Naive thymus-derived CD8-positive, alpha-beta T cell (primary cell): Measurements from ENCODE around the gene EHBP1. TPM values are rescaled to one million over a fixed set of nuclear protein-coding genes. Genes with fewer than 3 reads are reported as not detected.

Source experiments
- ATAC-seq, 2 donors: fragments of 150-1000 bp; cut with Tn5 transposase in 1 of 2; sonication (Bioruptor Pico), chemical (Tn5 transposase) in 1 of 2; 1 replicate in 1 of 2; 2 replicates in 1 of 2; pipeline ENCODE4 v1.10.0; 2021; ENCODE audit warnings: mild to moderate bottlenecking in 2 of 2, moderate library complexity in 2 of 2
- POLR2A ChIA-PET: fragments of 350-600 bp; sonication (Branson Sonifier 250); formaldehyde crosslinking; loops from one replicate; lab custom pipeline; 2021; ENCODE audit warnings: antibody characterized with exemption; lab: Charles Lee
- DNase-seq, 10 donors: peaks; one replicate each; pipeline versions ENCODE4 v3.0.0 to v3.0.0-alpha.2; 2020 to 2022
- H3K27ac Mint-ChIP-seq, 10 donors: one replicate each; pipeline ENCODE4 v1.8.0; 2020 to 2022; ENCODE audit warnings: mild to moderate bottlenecking in 10 of 10, mixed read lengths in 10 of 10, moderate library complexity in 4 of 10, inconsistent platforms in 1 of 10
- H3K27me3 Mint-ChIP-seq, 5 donors: one replicate each; pipeline ENCODE4 v1.8.0; 2021 to 2022; ENCODE audit warnings: mixed read lengths in 5 of 5
- H3K36me3 Mint-ChIP-seq, 3 donors: one replicate each; pipeline ENCODE4 v1.8.0; 2020 to 2022; ENCODE audit warnings: mixed read lengths in 3 of 3, mild to moderate bottlenecking in 2 of 3, inconsistent platforms in 1 of 3
- H3K4me1 Mint-ChIP-seq, 4 donors: one replicate each; pipeline ENCODE4 v1.8.0; 2021 to 2022; ENCODE audit warnings: mixed read lengths in 4 of 4
- H3K4me3 Mint-ChIP-seq, 10 donors: one replicate each; pipeline ENCODE4 v1.8.0; 2020 to 2022; ENCODE audit warnings: mild to moderate bottlenecking in 10 of 10, mixed read lengths in 10 of 10, moderate library complexity in 6 of 10, inconsistent platforms in 1 of 10
- H3K9me3 Mint-ChIP-seq, 9 donors: one replicate each; pipeline ENCODE4 v1.8.0; 2020 to 2022; ENCODE audit warnings: mixed read lengths in 9 of 9, mild to moderate bottlenecking in 3 of 9, inconsistent platforms in 1 of 9, moderate library complexity in 1 of 9
- polyA plus RNA-seq, 3 donors: library from polyadenylated mRNA; unstranded; fragments of 300-500 nt; fragmentation: Illumina TruSeq; gene quantifications; one replicate each; pipeline ENCODE4 v1.2.3, GENCODE V29; 2021
- total RNA-seq, 8 experiments: library from RNA in 2 of 8; stranded (reverse) in 2 of 8; gene quantifications; one replicate each; pipeline ENCODE4 v1.2.3 and lab custom pipeline; 2021 to 2026

Gene EHBP1
- total and polyA plus RNA-seq, 5 experiments from 2014 or later, result 9.8 to 30.8 (median 10.3) TPM

GRCh38 chr2:62672601-62673000 is 32.9 kb upstream of the EHBP1 start:
- Mint-ChIP-seq H3K27me3 (peaks cover 0 to 2% (median 0%) of the 10 kb centered on the region in 5 donors), H3K4me1 (no peaks in the 10 kb centered on the region), H3K36me3 (no peaks in the 10 kb centered on the region), H3K9me3 (no peaks in the 10 kb centered on the region), H3K4me3 (no peak overlapping the region), H3K27ac (no peak overlapping the region)
- ATAC-seq (no peak), DNase-seq (no peak)
- POLR2A ChIA-PET, result no interaction called here

GRCh38 chr2:62675062-62675461 is 30.5 kb upstream of the EHBP1 start:
- Mint-ChIP-seq H3K4me3 (no peak overlapping the region), H3K36me3 (no peaks in the 10 kb centered on the region), H3K4me1 (no peaks in the 10 kb centered on the region), H3K27ac (no peak overlapping the region), H3K9me3 (no peaks in the 10 kb centered on the region), H3K27me3 (no peaks in the 10 kb centered on the region)
- no peak for ATAC-seq
- POLR2A ChIA-PET, result no interaction called here
- no peak for DNase-seq

GRCh38 chr2:62685256-62685655 is 20.3 kb upstream of the EHBP1 start:
- Mint-ChIP-seq H3K27ac (no peak overlapping the region), H3K36me3 (no peaks in the 10 kb centered on the region), H3K4me1 (no peaks in the 10 kb centered on the region), H3K4me3 (no peak overlapping the region), H3K9me3 (no peaks in the 10 kb centered on the region), H3K27me3 (peaks cover 21 to 59% (median 32%) of the 10 kb centered on the region in 5 donors)
- POLR2A ChIA-PET, result interaction anchor here (0.6 kb wide), 1 partner anchor 142 kb away, joined by 4 read pairs; no protein-coding TSS in a partner anchor
- ATAC-seq (no peak), DNase-seq (no peak)

- no peak for DNase-seq
- POLR2A ChIA-PET, result no interaction called here
- Mint-ChIP-seq H3K27me3 (peaks cover 17 to 60% (median 25%) of the 10 kb centered on the region in 5 donors), H3K27ac (no peak overlapping the region), H3K9me3 (no peaks in the 10 kb centered on the region), H3K36me3 (no peaks in the 10 kb centered on the region), H3K4me3 (no peak overlapping the region), H3K4me1 (no peaks in the 10 kb centered on the region)
- no peak for ATAC-seq
These were observed 19.4 kb upstream of the EHBP1 start for GRCh38 chr2:62686012-62686685.

- Mint-ChIP-seq H3K4me3 (no peak overlapping the region), H3K4me1 (no peaks in the 10 kb centered on the region), H3K27ac (no peak overlapping the region), H3K36me3 (no peaks in the 10 kb centered on the region), H3K9me3 (no peaks in the 10 kb centered on the region), H3K27me3 (peaks cover 12 to 45% (median 17%) of the 10 kb centered on the region in 5 donors)
- POLR2A ChIA-PET, result no interaction called here
- no peak for ATAC-seq
- DNase-seq, result no peak
These were observed 17.9 kb upstream of the EHBP1 start for GRCh38 chr2:62687636-62688035.

- Mint-ChIP-seq H3K9me3 (no peaks in the 10 kb centered on the region), H3K36me3 (no peaks in the 10 kb centered on the region), H3K27me3 (peaks cover 15 to 41% (median 21%) of the 10 kb centered on the region in 5 donors), H3K4me3 (no peak overlapping the region), H3K27ac (no peak overlapping the region), H3K4me1 (no peaks in the 10 kb centered on the region)
- POLR2A ChIA-PET, result no interaction called here
- ATAC-seq (no peak), DNase-seq (no peak)
These were observed 16.7 kb upstream of the EHBP1 start for GRCh38 chr2:62688771-62689170.

GRCh38 chr2:62691186-62691585 is 14.3 kb upstream of the EHBP1 start:
- no peaks in the 10 kb centered on the region for H3K36me3 Mint-ChIP-seq
- H3K4me1 Mint-ChIP-seq, result no peaks in the 10 kb centered on the region
- H3K4me3 Mint-ChIP-seq, result no peak overlapping the region
- H3K27me3 Mint-ChIP-seq, result peaks cover 12 to 44% (median 22%) of the 10 kb centered on the region in 5 donors
- DNase-seq, result no peak
- no peak for ATAC-seq
- no peaks in the 10 kb centered on the region for H3K9me3 Mint-ChIP-seq
- POLR2A ChIA-PET, result no interaction called here
- no peak overlapping the region for H3K27ac Mint-ChIP-seq

- Mint-ChIP-seq H3K4me3 (no peak overlapping the region), H3K27me3 (peaks cover 12 to 37% (median 22%) of the 10 kb centered on the region in 5 donors), H3K4me1 (no peaks in the 10 kb centered on the region), H3K27ac (no peak overlapping the region), H3K9me3 (no peaks in the 10 kb centered on the region), H3K36me3 (no peaks in the 10 kb centered on the region)
- no peak for ATAC-seq
- POLR2A ChIA-PET, result no interaction called here
- no peak for DNase-seq
These were observed 13.3 kb upstream of the EHBP1 start for GRCh38 chr2:62692225-62692624.

GRCh38 chr2:62698653-62699052 is 6.9 kb upstream of the EHBP1 start:
- H3K36me3 Mint-ChIP-seq, result no peaks in the 10 kb centered on the region
- POLR2A ChIA-PET, result no interaction called here
- no peak for DNase-seq
- no peak for ATAC-seq
- H3K4me1 Mint-ChIP-seq, result no peaks in the 10 kb centered on the region
- H3K27me3 Mint-ChIP-seq, result peaks cover 0 to 17% (median 8%) of the 10 kb centered on the region in 5 donors
- H3K27ac Mint-ChIP-seq, result no peak overlapping the region
- H3K4me3 Mint-ChIP-seq, result no peak overlapping the region
- H3K9me3 Mint-ChIP-seq, result no peaks in the 10 kb centered on the region

- DNase-seq, result no peak
- Mint-ChIP-seq H3K4me3 (peak overlapping the region; percentile 84 to 98 (median 92)), H3K27ac (peak overlapping the region; percentile 40 to 96 (median 92)), H3K36me3 (peaks cover 5 to 7% (median 6%) of the 10 kb centered on the region in 3 donors), H3K4me1 (peaks cover 25 to 36% (median 33%) of the 10 kb centered on the region in 4 donors), H3K9me3 (peaks cover 0 to 3% (median 0%) of the 10 kb centered on the region in 9 donors), H3K27me3 (no peaks in the 10 kb centered on the region)
- POLR2A ChIA-PET, result interaction anchor here (1.0 kb wide), 1 partner anchor 883 kb away, joined by 3 read pairs; the partner anchor contains the start of gene WDPCP
- ATAC-seq, result no peak
These were observed 883 bp upstream of the EHBP1 start for GRCh38 chr2:62704654-62705006.

- ATAC-seq, result peak; percentile 22 to 29
- DNase-seq, result peak in 3 of 10 donors; percentile 5 to 15 (median 14)
- H3K9me3 Mint-ChIP-seq, result peaks cover 0 to 3% (median 0%) of the 10 kb centered on the region in 9 donors
- H3K27ac Mint-ChIP-seq, result peak overlapping the region; percentile 66 to 96 (median 92)
- H3K36me3 Mint-ChIP-seq, result peaks cover 5 to 9% (median 6%) of the 10 kb centered on the region in 3 donors
- peaks cover 25 to 39% (median 34%) of the 10 kb centered on the region in 4 donors for H3K4me1 Mint-ChIP-seq
- H3K27me3 Mint-ChIP-seq, result no peaks in the 10 kb centered on the region
- POLR2A ChIA-PET, result no interaction called here
- peak overlapping the region; percentile 84 to 98 (median 92) for H3K4me3 Mint-ChIP-seq
These were observed 577 bp downstream of the EHBP1 start for GRCh38 chr2:62705859-62706720.

GRCh38 chr2:62706721-62707521 is 1.4 kb downstream of the EHBP1 start:
- ATAC-seq (no peak), DNase-seq (peak in 2 of 10 donors; percentile 3 to 9)
- Mint-ChIP-seq H3K27me3 (no peaks in the 10 kb centered on the region), H3K4me1 (peaks cover 25 to 39% (median 34%) of the 10 kb centered on the region in 4 donors), H3K27ac (peak overlapping the region; percentile 66 to 93 (median 84)), H3K36me3 (peaks cover 5 to 9% (median 6%) of the 10 kb centered on the region in 3 donors), H3K4me3 (peak overlapping the region; percentile 84 to 98 (median 92)), H3K9me3 (peaks cover 0 to 3% (median 0%) of the 10 kb centered on the region in 9 donors)
- POLR2A ChIA-PET, result no interaction called here
